Neural cell (in vitro differentiated cells): ENCODE results near the gene CHRNA9. TPM values are rescaled to one million over a fixed set of nuclear protein-coding genes. Genes with fewer than 3 reads are reported as not detected.

Source experiments
- H2AFZ ChIP-seq: fragments of 200-600, 300-800 bp; sonication (generic), shearing (Covaris generic); 2 replicates; pipeline ENCODE4 v1.6.0; 2014; ENCODE audit warnings: low read depth, mild to moderate bottlenecking, antibody characterized with exemption, low read length, moderate library complexity
- H3F3A ChIP-seq: fragments of 200-600 bp; shearing (Covaris generic); 2 replicates; pipeline ENCODE4 v1.6.1; 2016; ENCODE audit warnings: mild to moderate bottlenecking, moderate library complexity, mixed read lengths, antibody characterized with exemption, low read length; ENCODE audit not compliant: insufficient read depth, poor library complexity, severe bottlenecking
- H3K27ac ChIP-seq: fragments of 200-600, 300-800 bp; sonication (generic), shearing (Covaris generic); 2 replicates; pipeline ENCODE4 v1.5.1; 2014; ENCODE audit warnings: mild to moderate bottlenecking, low read length, moderate library complexity
- H3K27me3 ChIP-seq: fragments of 300-800, 200-600 bp; sonication (generic), shearing (Covaris generic); 2 replicates; pipeline ENCODE4 v1.6.0; 2014; ENCODE audit warnings: mild to moderate bottlenecking, low read depth, low read length, moderate library complexity; ENCODE audit not compliant: insufficient read depth
- H3K36me3 ChIP-seq: fragments of 300-800, 200-600 bp; sonication (generic), shearing (Covaris generic); 2 replicates; pipeline ENCODE4 v1.5.1; 2014; ENCODE audit warnings: mild to moderate bottlenecking, antibody characterized with exemption, low read length, moderate library complexity; ENCODE audit not compliant: insufficient read depth
- H3K4me2 ChIP-seq: fragments of 300-800, 200-600 bp; sonication (generic), shearing (Covaris generic); 2 replicates; pipeline ENCODE4 v1.6.0; 2014; ENCODE audit warnings: mild to moderate bottlenecking, low read length
- H3K4me3 ChIP-seq: fragments of 300-800, 200-600 bp; sonication (generic), shearing (Covaris generic); 2 replicates; pipeline ENCODE4 v1.5.1; 2014; ENCODE audit warnings: mild to moderate bottlenecking, low read length, moderate library complexity
- H3K79me2 ChIP-seq: fragments of 200-600 bp; shearing (Covaris generic); replicated peaks from 2 replicates; pipeline ENCODE4 v1.6.0; 2014; ENCODE audit warnings: mild to moderate bottlenecking, low read length, moderate library complexity; ENCODE audit not compliant: insufficient read depth
- H3K9ac ChIP-seq: fragments of 300-800, 200-600 bp; sonication (generic), shearing (Covaris generic); 2 replicates; pipeline ENCODE4 v1.6.1; 2016; ENCODE audit warnings: mild to moderate bottlenecking, low read length, mixed read lengths
- H3K9me2 ChIP-seq: fragments of 200-600 bp; shearing (Covaris generic); 2 replicates; pipeline ENCODE4 v1.6.1; 2016; ENCODE audit warnings: mild to moderate bottlenecking, low read length, mixed read lengths; ENCODE audit not compliant: insufficient read depth
- H3K9me3 ChIP-seq: fragments of 200-600, 300-800 bp; sonication (generic), shearing (Covaris generic); 2 replicates; pipeline ENCODE4 v1.6.1; 2016; ENCODE audit warnings: mild to moderate bottlenecking, mixed run types, low read length, moderate library complexity, mixed read lengths
- H4K20me1 ChIP-seq: fragments of 200-600 bp; shearing (Covaris generic); 2 replicates; pipeline ENCODE4 v1.6.1; 2016; ENCODE audit warnings: mild to moderate bottlenecking, mixed run types; ENCODE audit not compliant: insufficient read depth
- EP300 ChIP-seq: fragments of 450-650 bp; conservative IDR thresholded peaks from 2 replicates; pipeline ENCODE4 v1.6.1; 2014; ENCODE audit warnings: antibody characterized with exemption, mild to moderate bottlenecking, moderate library complexity; ENCODE audit not compliant: poor library complexity, severe bottlenecking
- EZH2 ChIP-seq: fragments of 200-600, 300-800 bp; shearing (Covaris generic), sonication (generic); IDR thresholded peaks from 2 replicates; pipeline ENCODE4 v1.6.1; 2014; ENCODE audit warnings: antibody characterized with exemption, low read length, borderline replicate concordance, mild to moderate bottlenecking; ENCODE audit not compliant: insufficient read depth, poor library complexity, severe bottlenecking
- MXI1 ChIP-seq: fragments of 450-650 bp; conservative IDR thresholded peaks from 2 replicates; pipeline ENCODE4 v1.6.1; 2014; ENCODE audit warnings: antibody characterized with exemption, mild to moderate bottlenecking; ENCODE audit not compliant: poor library complexity, severe bottlenecking
- POLR2AphosphoS5 ChIP-seq: IDR thresholded peaks from 2 replicates; pipeline ENCODE4 v1.6.1; 2012
- RAD21 ChIP-seq: fragments of 450-650 bp; conservative IDR thresholded peaks from 2 replicates; pipeline ENCODE4 v1.6.1; 2014; ENCODE audit warnings: antibody characterized with exemption, mild to moderate bottlenecking, moderate library complexity
- SMC3 ChIP-seq: fragments of 450-650 bp; conservative IDR thresholded peaks from 2 replicates; pipeline ENCODE4 v1.6.1; 2014; ENCODE audit warnings: antibody characterized with exemption, mild to moderate bottlenecking, moderate library complexity; ENCODE audit not compliant: poor library complexity
- TAF1 ChIP-seq: IDR thresholded peaks from 2 replicates; pipeline ENCODE4 v1.6.1; 2012; ENCODE audit warnings: low read depth
- polyA plus RNA-seq: library from polyadenylated mRNA; depleted of rRNA; stranded (reverse); fragments of >200 nt; gene quantifications from 2 replicates; pipeline ENCODE4 v1.2.3, GENCODE V29; 2014
- TF ChIP-seq, protein P1 (sequence below): fragments of 450-650 bp; IDR thresholded peaks from 2 replicates; pipeline ENCODE4 v1.5.1; 2014; ENCODE audit warnings: antibody characterized with exemption, mild to moderate bottlenecking, moderate library complexity; ENCODE audit not compliant: poor library complexity, severe bottlenecking
- TF ChIP-seq, protein P2 (sequence below): IDR thresholded peaks from 2 replicates; pipeline ENCODE4 v1.6.1; 2012; ENCODE audit warnings: borderline replicate concordance

The CHRNA9 gene
- polyA plus RNA-seq, 1 donor from 2014 or later, result 0.10 TPM

GRCh38 chr4:40335525-40335894 lies 377 bp downstream of the CHRNA9 start:
- no peaks in the 10 kb centered on the region for H3K27me3 ChIP-seq
- no peaks in the 10 kb centered on the region for H3K79me2 ChIP-seq
- H3K4me3 ChIP-seq, result no peak overlapping the region
- no peak overlapping the region for H2AFZ ChIP-seq
- H3K9me2 ChIP-seq, result no peaks in the 10 kb centered on the region
- no peaks in the 10 kb centered on the region for H3F3A ChIP-seq
- no peaks in the 10 kb centered on the region for H4K20me1 ChIP-seq
- TF ChIP-seq, protein P1, sequence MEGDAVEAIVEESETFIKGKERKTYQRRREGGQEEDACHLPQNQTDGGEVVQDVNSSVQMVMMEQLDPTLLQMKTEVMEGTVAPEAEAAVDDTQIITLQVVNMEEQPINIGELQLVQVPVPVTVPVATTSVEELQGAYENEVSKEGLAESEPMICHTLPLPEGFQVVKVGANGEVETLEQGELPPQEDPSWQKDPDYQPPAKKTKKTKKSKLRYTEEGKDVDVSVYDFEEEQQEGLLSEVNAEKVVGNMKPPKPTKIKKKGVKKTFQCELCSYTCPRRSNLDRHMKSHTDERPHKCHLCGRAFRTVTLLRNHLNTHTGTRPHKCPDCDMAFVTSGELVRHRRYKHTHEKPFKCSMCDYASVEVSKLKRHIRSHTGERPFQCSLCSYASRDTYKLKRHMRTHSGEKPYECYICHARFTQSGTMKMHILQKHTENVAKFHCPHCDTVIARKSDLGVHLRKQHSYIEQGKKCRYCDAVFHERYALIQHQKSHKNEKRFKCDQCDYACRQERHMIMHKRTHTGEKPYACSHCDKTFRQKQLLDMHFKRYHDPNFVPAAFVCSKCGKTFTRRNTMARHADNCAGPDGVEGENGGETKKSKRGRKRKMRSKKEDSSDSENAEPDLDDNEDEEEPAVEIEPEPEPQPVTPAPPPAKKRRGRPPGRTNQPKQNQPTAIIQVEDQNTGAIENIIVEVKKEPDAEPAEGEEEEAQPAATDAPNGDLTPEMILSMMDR, result no peak
- TF ChIP-seq POLR2AphosphoS5 (no peak), TAF1 (no peak), RAD21 (no peak), MXI1 (no peak), SMC3 (no peak), EP300 (no peak), EZH2 (no peak)
- TF ChIP-seq, protein P2, sequence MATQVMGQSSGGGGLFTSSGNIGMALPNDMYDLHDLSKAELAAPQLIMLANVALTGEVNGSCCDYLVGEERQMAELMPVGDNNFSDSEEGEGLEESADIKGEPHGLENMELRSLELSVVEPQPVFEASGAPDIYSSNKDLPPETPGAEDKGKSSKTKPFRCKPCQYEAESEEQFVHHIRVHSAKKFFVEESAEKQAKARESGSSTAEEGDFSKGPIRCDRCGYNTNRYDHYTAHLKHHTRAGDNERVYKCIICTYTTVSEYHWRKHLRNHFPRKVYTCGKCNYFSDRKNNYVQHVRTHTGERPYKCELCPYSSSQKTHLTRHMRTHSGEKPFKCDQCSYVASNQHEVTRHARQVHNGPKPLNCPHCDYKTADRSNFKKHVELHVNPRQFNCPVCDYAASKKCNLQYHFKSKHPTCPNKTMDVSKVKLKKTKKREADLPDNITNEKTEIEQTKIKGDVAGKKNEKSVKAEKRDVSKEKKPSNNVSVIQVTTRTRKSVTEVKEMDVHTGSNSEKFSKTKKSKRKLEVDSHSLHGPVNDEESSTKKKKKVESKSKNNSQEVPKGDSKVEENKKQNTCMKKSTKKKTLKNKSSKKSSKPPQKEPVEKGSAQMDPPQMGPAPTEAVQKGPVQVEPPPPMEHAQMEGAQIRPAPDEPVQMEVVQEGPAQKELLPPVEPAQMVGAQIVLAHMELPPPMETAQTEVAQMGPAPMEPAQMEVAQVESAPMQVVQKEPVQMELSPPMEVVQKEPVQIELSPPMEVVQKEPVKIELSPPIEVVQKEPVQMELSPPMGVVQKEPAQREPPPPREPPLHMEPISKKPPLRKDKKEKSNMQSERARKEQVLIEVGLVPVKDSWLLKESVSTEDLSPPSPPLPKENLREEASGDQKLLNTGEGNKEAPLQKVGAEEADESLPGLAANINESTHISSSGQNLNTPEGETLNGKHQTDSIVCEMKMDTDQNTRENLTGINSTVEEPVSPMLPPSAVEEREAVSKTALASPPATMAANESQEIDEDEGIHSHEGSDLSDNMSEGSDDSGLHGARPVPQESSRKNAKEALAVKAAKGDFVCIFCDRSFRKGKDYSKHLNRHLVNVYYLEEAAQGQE, result no peak
- no peak overlapping the region for H3K9ac ChIP-seq
- no peaks in the 10 kb centered on the region for H3K9me3 ChIP-seq
- no peaks in the 10 kb centered on the region for H3K36me3 ChIP-seq
- no peak overlapping the region for H3K27ac ChIP-seq
- no peak overlapping the region for H3K4me2 ChIP-seq

DNA sequence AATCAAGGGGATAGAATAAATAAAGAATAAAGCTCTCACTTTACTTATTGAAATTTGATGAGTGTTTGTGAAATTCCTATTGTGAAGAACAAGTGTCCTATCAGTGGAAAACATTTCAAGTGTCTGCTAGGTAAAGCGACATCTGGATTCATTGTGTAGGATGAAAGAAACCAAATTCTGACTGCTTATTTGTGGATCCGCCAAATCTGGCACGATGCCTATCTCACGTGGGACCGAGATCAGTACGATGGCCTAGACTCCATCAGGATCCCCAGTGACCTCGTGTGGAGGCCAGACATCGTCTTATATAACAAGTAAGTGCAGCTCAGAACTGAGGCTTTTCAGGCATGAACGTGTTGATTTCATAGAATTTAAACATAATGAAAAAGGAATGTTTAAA lies 1.9 kb downstream of the CHRNA9 start:
- no peak for TF ChIP-seq EP300
- TF ChIP-seq MXI1, result no peak
- no peak for TF ChIP-seq EZH2
- no peak for TF ChIP-seq POLR2AphosphoS5
- TF ChIP-seq RAD21, result no peak
- TF ChIP-seq TAF1, result no peak
- TF ChIP-seq, protein P2, result no peak
- TF ChIP-seq SMC3, result no peak
- TF ChIP-seq, protein P1, result no peak
- no peaks in the 10 kb centered on the region for H3K36me3 ChIP-seq
- H3K9ac ChIP-seq, result no peak overlapping the region
- H3K4me3 ChIP-seq, result no peak overlapping the region
- no peaks in the 10 kb centered on the region for H3K79me2 ChIP-seq
- H3F3A ChIP-seq, result no peaks in the 10 kb centered on the region
- H3K9me2 ChIP-seq, result no peaks in the 10 kb centered on the region
- no peak overlapping the region for H2AFZ ChIP-seq
- H3K27me3 ChIP-seq, result no peaks in the 10 kb centered on the region
- H4K20me1 ChIP-seq, result no peaks in the 10 kb centered on the region
- H3K27ac ChIP-seq, result no peak overlapping the region
- no peak overlapping the region for H3K4me2 ChIP-seq
- H3K9me3 ChIP-seq, result no peaks in the 10 kb centered on the region
